Kidney (tissue), 14 donors: ENCODE measurements around the gene ZNF425. TPM values are rescaled to one million over a fixed set of nuclear protein-coding genes. Genes with fewer than 3 reads are reported as not detected.

Experiments used
- DNase-seq, 5 donors: peaks; one replicate each; pipeline ENCODE4 v3.0.0-alpha.2; 2013 to 2020
- FAIRE-seq: peaks from 2 replicates; lab custom pipeline; 2012; peaks lifted over from hg19 to GRCh38; lab: Jason Lieb, UNC
- H3K27ac ChIP-seq, 2 donors: one replicate each; pipeline ENCODE4 v1.7.0; 2013; ENCODE audit warnings: low read depth in 2 of 2, low read length in 2 of 2, inconsistent platforms in 1 of 2
- H3K27me3 ChIP-seq: one replicate; pipeline ENCODE4 v1.7.1; 2013; ENCODE audit warnings: low read length, inconsistent platforms; ENCODE audit not compliant: control insufficient read depth, insufficient read depth
- H3K36me3 ChIP-seq, 3 donors: one replicate each; pipeline versions ENCODE4 v1.7.0 to v1.7.1; 2013; ENCODE audit warnings: low read length in 3 of 3, control low read depth in 1 of 3, inconsistent platforms in 1 of 3; ENCODE audit not compliant: insufficient read depth in 3 of 3, control insufficient read depth in 2 of 3
- H3K4me1 ChIP-seq, 3 donors: one replicate each; pipeline versions ENCODE4 v1.7.0 to v1.7.1; 2013; ENCODE audit warnings: low read length in 3 of 3, inconsistent platforms in 1 of 3, low read depth in 1 of 3; ENCODE audit not compliant: control insufficient read depth in 2 of 3, insufficient read depth in 2 of 3
- H3K4me3 ChIP-seq, 3 donors: one replicate each; pipeline versions ENCODE4 v1.7.0 to v1.8.1; 2013; ENCODE audit warnings: low read length in 3 of 3, control low read depth in 1 of 3, inconsistent platforms in 1 of 3
- H3K9ac ChIP-seq, 3 donors: one replicate each; pipeline versions ENCODE4 v1.7.0 to v1.7.1; 2013; ENCODE audit warnings: low read length in 3 of 3, control low read depth in 1 of 3, inconsistent platforms in 1 of 3
- H3K9me3 ChIP-seq, 3 donors: one replicate each; pipeline versions ENCODE4 v1.7.0 to v1.7.1; 2013; ENCODE audit warnings: low read length in 3 of 3, control low read depth in 1 of 3, inconsistent platforms in 1 of 3; ENCODE audit not compliant: control insufficient read depth in 2 of 3, insufficient read depth in 1 of 3
- intact Hi-C: fragments of 100-400 bp; cut with DNase I; formaldehyde crosslinking; loops from one replicate; pipeline ENCODE4 v1.11.1; 2022
- polyA plus RNA-seq: library from polyadenylated mRNA; stranded (reverse); fragments of 350-450 nt; fragmentation: Illumina TruSeq; extraction: RNeasy Lipid Tissue Mini Kit (QIAGEN cat#74804); gene quantifications from one replicate; pipeline ENCODE4 v1.2.3, GENCODE V29; 2014; ENCODE audit warnings: low read depth, low replicate concordance; ENCODE audit not compliant: insufficient read depth
- total RNA-seq: library from RNA; stranded (reverse); fragmentation: NEBNext Ultra II Directional; extraction: Animal tissue kit (Norgen Biotek cat#: 25700); gene quantifications from one replicate; pipeline ENCODE4 v1.2.1, GENCODE V29; 2021
- TF ChIP-seq, protein P1 (sequence below): IDR thresholded peaks from 3 replicates; pipeline ENCODE4 v1.5.1; 2012; ENCODE audit warnings: mild to moderate bottlenecking, moderate library complexity, borderline replicate concordance; ENCODE audit not compliant: insufficient read depth; ENCODE audit errors: extremely low read depth
- donor health status: control.
- donor health status: control.
- donor health status: control.
- donor health status: control.
- donor health status: control.
- donor health status: DM: yes; HTN: yes; CAD: no.
- donor health status: Normal renal cell carcinoma (clear cell type).

Gene ZNF425
- total and polyA plus RNA-seq, 2 donors from 2014 or later: 2.4 to 2.5 TPM

DNA sequence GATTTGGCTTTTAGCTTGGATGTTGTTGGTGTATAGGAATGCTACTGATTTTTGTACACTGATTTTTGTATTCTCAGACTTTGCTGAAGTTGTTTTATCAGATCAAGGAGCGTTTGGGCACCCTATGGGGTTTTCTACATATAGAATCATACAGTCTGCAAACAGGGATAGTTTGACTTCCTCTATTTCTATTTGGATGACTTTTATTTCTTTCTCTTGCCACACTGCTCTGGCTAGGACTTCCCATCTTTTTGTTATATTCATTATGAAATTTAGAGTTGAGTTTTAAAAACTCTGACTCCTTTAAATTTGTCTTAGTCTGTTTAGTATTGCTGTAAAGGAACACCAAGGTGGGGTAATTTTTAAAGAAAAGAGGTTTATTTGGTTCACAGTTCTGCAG, 40.3 kb downstream of the ZNF425 start:
- H3K27me3 ChIP-seq: no peaks in the 10 kb centered on the region
- DNase-seq (no peak), FAIRE-seq (no peak)
- H3K36me3 ChIP-seq: no peaks in the 10 kb centered on the region
- no peak overlapping the region for H3K9ac ChIP-seq
- intact Hi-C loops: no loop called here
- H3K4me1 ChIP-seq: peaks cover 0 to 3% (median 0%) of the 10 kb centered on the region in 3 donors
- no peaks in the 10 kb centered on the region for H3K9me3 ChIP-seq
- no peak overlapping the region for H3K4me3 ChIP-seq
- no peak overlapping the region for H3K27ac ChIP-seq
- TF ChIP-seq, protein P1, sequence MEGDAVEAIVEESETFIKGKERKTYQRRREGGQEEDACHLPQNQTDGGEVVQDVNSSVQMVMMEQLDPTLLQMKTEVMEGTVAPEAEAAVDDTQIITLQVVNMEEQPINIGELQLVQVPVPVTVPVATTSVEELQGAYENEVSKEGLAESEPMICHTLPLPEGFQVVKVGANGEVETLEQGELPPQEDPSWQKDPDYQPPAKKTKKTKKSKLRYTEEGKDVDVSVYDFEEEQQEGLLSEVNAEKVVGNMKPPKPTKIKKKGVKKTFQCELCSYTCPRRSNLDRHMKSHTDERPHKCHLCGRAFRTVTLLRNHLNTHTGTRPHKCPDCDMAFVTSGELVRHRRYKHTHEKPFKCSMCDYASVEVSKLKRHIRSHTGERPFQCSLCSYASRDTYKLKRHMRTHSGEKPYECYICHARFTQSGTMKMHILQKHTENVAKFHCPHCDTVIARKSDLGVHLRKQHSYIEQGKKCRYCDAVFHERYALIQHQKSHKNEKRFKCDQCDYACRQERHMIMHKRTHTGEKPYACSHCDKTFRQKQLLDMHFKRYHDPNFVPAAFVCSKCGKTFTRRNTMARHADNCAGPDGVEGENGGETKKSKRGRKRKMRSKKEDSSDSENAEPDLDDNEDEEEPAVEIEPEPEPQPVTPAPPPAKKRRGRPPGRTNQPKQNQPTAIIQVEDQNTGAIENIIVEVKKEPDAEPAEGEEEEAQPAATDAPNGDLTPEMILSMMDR: no peak

DNA sequence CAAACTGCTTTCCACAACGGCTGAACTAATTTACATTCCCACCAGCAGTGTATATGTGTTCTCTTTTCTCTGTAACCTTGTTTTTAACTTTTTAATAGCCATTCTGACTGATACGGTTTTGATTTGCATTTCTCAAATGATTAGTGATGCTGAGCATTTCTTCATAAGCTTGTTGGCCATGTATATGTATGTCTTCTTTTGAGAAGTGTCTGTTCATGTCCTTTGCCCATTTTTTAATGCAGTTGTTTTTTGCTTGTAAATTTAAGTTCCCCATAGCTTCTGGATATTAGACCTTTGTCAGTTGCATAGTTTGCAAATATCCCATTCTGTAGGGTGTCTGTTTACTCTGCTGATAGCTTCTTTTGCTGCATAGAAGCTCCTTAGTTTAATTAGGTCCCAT, 41.7 kb downstream of the ZNF425 start:
- Histone ChIP-seq H3K9ac (no peak overlapping the region), H3K27me3 (no peaks in the 10 kb centered on the region), H3K9me3 (no peaks in the 10 kb centered on the region), H3K4me1 (no peaks in the 10 kb centered on the region), H3K36me3 (peaks cover 0 to 2% (median 0%) of the 10 kb centered on the region in 3 donors), H3K4me3 (no peak overlapping the region), H3K27ac (no peak overlapping the region)
- TF ChIP-seq, protein P1: no peak
- FAIRE-seq (no peak), DNase-seq (no peak)
- intact Hi-C loops: no loop called here

DNA sequence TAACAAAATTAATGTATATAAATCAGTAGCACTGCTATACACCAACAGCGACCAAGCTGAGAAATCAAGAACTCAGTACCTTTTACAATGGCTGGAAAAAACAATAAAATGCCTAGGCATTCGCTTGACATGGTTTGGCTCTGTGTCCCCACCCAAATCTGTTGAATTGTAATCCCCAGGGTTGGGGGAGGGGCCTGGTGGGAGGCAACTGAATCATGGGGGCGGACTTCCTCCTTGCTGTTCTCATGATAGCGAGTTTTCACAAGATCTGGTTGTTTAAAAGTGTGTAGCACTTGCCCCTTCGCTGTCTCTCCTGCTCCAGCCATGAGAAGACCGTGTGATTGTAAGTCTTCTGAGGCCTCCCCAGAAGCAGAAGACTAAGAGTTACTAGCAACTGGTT, 44.2 kb downstream of the ZNF425 start:
- no peak overlapping the region for H3K9ac ChIP-seq
- FAIRE-seq: no peak
- intact Hi-C loops: no loop called here

More for the DNA sequence above, 44.2 kb downstream of the ZNF425 start:
- TF ChIP-seq, protein P1: no peak
- peaks cover 0 to 2% (median 0%) of the 10 kb centered on the region in 3 donors for H3K36me3 ChIP-seq
- no peak overlapping the region for H3K27ac ChIP-seq
- DNase-seq: no peak
- H3K9me3 ChIP-seq: no peaks in the 10 kb centered on the region
- no peak overlapping the region for H3K4me3 ChIP-seq
- H3K4me1 ChIP-seq: no peaks in the 10 kb centered on the region
- H3K27me3 ChIP-seq: no peaks in the 10 kb centered on the region
